ENCODE results near the gene PRKACA.
A peak's percentile ranks its signal among the peaks of the same experiment; 100 is the strongest.

Gene PRKACA

GRCh38 chr19:14061081-14061749, 56.3 kb downstream of the PRKACA start:
- TF ChIP-seq CTCF (IDR thresholded peaks at IDR 0.05; ENCODE audit: low read depth, low read length): no peak

GRCh38 chr19:14059652-14060155, 57.9 kb downstream of the PRKACA start:
- TF ChIP-seq CTCF (IDR thresholded peaks at IDR 0.05; ENCODE audit: low read depth, low read length): no peak
- no peak for DNase-seq (ENCODE audit: extremely low read depth, low read depth)

More at GRCh38 chr19:14061081-14061749, 56.3 kb downstream of the PRKACA start:
- DNase-seq (ENCODE audit: extremely low read depth, low read depth): no peak

- peak; percentile 69 for TF ChIP-seq CTCF (IDR thresholded peaks at IDR 0.05; ENCODE audit: low read depth, low read length)
- DNase-seq (ENCODE audit: extremely low read depth, low read depth): no peak
These were observed 58.5 kb downstream of the PRKACA start for GRCh38 chr19:14059093-14059480.

- no peak for DNase-seq (ENCODE audit: extremely low read depth, low read depth)
- TF ChIP-seq CTCF (IDR thresholded peaks at IDR 0.05; ENCODE audit: low read depth, low read length): no peak
These were observed 59.1 kb downstream of the PRKACA start for GRCh38 chr19:14058182-14059092.

GRCh38 chr19:14056741-14057356, 60.7 kb downstream of the PRKACA start:
- DNase-seq (ENCODE audit: extremely low read depth, low read depth): no peak
- no peak for TF ChIP-seq CTCF (IDR thresholded peaks at IDR 0.05; ENCODE audit: low read depth, low read length)

GRCh38 chr19:14056069-14056666, 61.4 kb downstream of the PRKACA start:
- TF ChIP-seq CTCF (IDR thresholded peaks at IDR 0.05; ENCODE audit: low read depth, low read length): no peak
- no peak for DNase-seq (ENCODE audit: extremely low read depth, low read depth)
